Measurements from ENCODE around the gene LITAFD.

LITAFD gene

DNA sequence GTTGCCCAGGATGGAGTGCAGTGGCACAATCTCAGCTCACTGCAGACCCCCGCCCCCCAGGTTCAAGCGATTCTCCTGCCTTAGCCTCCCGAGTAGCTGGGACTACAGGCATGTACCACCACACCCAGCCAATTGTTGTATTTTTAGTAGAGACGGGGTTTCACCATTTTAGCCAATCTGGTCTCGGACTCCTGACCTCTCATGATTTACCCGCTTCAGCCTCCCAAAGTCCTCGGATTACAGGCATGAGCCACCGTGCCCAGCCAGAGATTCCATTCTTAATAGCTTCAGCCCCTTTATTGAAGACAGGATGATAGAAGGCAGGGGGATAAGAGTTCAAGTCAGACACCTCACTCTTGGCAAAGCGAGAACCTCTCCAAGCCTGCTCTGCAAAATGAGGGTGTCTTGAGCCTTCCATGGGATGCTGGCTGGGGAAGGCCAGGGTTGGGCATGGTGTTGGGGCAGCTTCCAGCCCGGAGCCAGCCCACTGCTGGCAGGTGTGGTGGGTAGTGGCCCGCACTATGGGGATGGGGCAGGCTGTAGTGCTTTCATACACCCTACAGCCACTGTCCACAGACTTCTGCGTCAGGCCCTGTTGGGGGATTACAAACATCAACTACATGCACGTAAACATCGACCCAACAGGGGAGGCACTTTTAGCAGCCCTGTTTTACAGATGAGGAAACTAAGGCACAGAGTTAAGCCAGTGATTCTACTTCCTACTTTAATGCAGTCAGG, 16.8 kb upstream of the LITAFD start:
- TF ChIP-seq, protein P1, sequence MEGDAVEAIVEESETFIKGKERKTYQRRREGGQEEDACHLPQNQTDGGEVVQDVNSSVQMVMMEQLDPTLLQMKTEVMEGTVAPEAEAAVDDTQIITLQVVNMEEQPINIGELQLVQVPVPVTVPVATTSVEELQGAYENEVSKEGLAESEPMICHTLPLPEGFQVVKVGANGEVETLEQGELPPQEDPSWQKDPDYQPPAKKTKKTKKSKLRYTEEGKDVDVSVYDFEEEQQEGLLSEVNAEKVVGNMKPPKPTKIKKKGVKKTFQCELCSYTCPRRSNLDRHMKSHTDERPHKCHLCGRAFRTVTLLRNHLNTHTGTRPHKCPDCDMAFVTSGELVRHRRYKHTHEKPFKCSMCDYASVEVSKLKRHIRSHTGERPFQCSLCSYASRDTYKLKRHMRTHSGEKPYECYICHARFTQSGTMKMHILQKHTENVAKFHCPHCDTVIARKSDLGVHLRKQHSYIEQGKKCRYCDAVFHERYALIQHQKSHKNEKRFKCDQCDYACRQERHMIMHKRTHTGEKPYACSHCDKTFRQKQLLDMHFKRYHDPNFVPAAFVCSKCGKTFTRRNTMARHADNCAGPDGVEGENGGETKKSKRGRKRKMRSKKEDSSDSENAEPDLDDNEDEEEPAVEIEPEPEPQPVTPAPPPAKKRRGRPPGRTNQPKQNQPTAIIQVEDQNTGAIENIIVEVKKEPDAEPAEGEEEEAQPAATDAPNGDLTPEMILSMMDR (IDR thresholded peaks at IDR 0.05; ENCODE audit: extremely low read depth, missing control alignments) = no peak

DNA sequence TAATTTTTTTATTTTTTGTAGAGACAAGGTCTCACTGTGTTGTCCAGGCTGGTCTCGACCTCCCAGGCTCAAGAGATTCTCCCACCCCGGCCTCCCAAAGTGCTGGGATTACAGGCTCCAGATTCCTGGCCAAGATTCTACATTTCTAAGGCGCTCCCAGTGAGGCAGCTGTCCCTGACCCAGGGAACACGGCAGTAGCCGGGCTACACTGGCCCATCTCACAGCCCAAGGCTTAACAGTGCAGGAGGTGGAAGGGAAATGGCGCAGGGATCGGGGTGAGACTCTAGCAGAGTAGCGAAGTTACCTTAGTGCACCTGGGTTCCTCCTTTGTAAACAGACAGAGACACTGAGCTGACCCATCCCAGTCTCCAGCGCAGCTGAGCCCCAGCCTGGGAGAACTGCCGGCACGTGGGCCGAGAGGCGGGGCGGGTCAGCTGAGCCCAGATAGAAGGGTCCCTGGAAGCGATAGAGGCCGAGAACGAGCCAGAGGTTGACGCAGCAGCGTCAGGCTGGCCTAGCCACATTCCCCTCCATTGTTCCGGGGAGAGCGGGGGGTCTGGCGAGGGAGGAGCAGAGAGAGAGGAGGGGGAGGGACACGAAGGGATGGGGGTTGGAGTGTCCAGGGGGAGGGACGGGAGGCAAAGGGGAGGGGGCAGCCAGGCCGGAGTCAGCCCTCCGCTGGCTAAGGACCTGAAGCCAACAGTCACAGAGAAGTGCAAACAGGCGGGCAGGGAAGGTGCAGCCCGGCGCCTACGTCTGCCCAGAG, 15.8 kb upstream of the LITAFD start:
- TF ChIP-seq, protein P1 (IDR thresholded peaks at IDR 0.05; ENCODE audit: extremely low read depth, missing control alignments) = no peak
- DNase-seq (ENCODE audit: low spot score) = no peak

More for the DNA sequence above, 16.8 kb upstream of the LITAFD start:
- DNase-seq (ENCODE audit: low spot score) = no peak

DNA sequence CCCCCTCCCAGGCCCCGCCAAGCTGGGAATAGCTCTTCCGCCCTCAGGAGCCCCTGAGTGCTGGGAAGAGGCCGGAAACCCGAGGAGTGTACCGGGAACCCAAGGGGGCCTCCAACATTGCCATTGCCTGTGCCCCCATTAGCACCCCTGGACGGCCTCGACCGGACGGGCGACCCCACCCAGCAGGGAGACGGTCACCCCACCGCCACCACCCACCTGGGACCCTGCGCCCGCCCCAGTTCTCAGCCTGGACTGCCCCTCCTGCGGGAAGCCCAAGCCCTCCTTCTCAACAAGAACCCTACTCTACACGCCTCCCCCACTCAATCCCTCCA, 15.3 kb upstream of the LITAFD start:
- DNase-seq (ENCODE audit: low spot score) = no peak
- TF ChIP-seq, protein P1 (IDR thresholded peaks at IDR 0.05; ENCODE audit: extremely low read depth, missing control alignments) = no peak

DNA sequence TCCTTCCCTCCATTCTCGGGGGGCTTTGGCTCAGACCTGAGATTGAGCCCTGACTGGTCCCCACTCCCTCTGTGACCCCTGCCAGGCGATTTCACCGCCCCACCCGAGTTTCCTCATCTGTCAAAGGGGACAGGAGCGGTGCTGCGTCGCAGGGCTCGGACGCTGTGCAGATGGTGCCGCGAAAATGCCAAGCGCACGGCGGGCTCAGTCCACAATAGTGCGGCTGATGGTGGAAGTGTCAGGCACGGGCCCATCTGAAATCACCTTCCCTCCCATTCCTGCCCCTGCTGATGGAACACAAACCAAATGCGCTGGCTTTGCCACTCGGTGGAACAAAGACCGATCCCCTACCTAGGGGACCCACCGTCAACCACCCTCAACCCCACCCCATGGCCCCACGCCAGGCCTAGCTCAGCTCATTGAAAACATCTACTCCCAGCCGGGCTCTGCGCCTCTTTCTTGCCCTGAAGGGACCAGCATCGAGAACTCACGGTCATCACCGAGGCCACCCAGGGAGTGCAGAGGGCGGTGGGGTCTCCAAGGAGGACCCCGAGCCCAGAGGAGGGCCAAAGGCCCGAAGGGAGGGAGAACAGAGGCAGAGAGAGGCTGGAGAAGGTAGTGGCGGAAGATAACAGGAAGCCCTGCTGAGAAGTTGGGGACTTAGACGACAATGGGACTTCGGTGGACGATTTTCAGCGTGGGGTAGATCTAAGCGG, 14.8 kb upstream of the LITAFD start:
- TF ChIP-seq, protein P1 (IDR thresholded peaks at IDR 0.05; ENCODE audit: extremely low read depth, missing control alignments) = no peak
- peak; percentile 45 for DNase-seq (ENCODE audit: low spot score)

GRCh38 chr16:8867932-8868415, 14.2 kb upstream of the LITAFD start:
- TF ChIP-seq, protein P1 (IDR thresholded peaks at IDR 0.05; ENCODE audit: extremely low read depth, missing control alignments) = no peak
- no peak for DNase-seq (ENCODE audit: low spot score)

DNA sequence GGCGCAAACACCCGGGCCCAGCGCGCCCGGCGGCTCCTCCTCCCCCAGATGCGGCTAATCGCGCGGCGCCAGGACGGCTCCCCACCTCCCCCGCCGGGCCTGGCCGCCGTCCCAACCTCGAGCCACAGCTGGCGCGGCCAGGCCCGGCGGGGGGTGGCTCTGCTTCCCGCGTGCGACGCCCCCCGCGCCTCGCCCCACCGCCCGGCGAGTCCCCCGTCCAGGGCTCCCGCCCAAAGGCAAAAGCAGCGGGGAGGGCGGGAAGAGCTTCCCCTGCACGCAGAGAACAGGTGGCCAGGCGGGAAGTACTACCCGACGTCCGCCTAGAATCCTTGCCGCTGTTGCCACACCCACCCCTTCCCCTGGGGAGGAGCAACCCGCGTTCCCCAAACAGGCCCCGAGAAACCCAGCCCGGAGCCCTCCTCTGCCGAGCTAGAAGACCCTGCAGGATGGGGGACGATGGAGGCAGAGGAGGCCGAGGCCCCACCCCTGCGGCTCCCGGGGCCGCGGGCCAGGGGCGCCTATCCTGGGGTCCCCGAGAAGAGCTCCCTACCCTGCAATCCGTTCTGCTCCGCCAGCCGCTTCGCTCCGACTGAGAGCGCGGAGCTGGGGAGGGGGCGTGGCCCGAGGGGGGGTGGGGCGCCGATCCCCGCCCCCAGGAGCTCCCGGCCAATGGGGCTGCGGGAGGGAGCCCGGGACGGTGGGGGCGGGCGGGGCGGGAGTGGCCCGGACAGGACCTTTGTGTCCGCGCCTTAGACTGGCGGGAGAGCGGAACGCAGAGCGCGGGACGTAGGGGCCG, 13.5 kb upstream of the LITAFD start, which contains the start of gene CARHSP1:
CARHSP1 (minus strand) TSS at position 591 of the 796 bp plus-strand sequence. CDS start 9,678 bp downstream, outside the sequence.
- DNase-seq (ENCODE audit: low spot score) = peak; percentile 99

More for the DNA sequence above, 13.5 kb upstream of the LITAFD start, which contains the start of gene CARHSP1:
- TF ChIP-seq, protein P1 (IDR thresholded peaks at IDR 0.05; ENCODE audit: extremely low read depth, missing control alignments) = no peak

All from GM20000 (cell line).